WTC11 (cell line): ENCODE measurements around the gene PHF5A. TPM values are rescaled to one million over a fixed set of nuclear protein-coding genes. Genes with fewer than 3 reads are reported as not detected.

Source experiments
- ATAC-seq: fragments of 200-7000 bp; cut with Tn5 transposase; 2 replicates; pipeline ENCODE4 v1.10.0; 2021; ENCODE audit warnings: mild to moderate bottlenecking, moderate library complexity
- CTCF ChIA-PET: fragments of 300-600 bp; sonication (Branson Sonifier 250); formaldehyde crosslinking; loops from one replicate; lab custom pipeline; 2021; ENCODE audit warnings: antibody characterized with exemption; lab: Charles Lee
- POLR2A ChIA-PET: fragments of 350-600 bp; sonication (Branson Sonifier 250); formaldehyde crosslinking; loops from one replicate; lab custom pipeline; 2021; ENCODE audit warnings: antibody characterized with exemption; lab: Charles Lee
- DNase-seq: peaks from one replicate; pipeline ENCODE4 v3.0.0; 2021; ENCODE audit warnings: low spot score
- H3K27ac Mint-ChIP-seq: 2 replicates; pipeline ENCODE4 v1.8.0; 2021; ENCODE audit warnings: mixed read lengths
- H3K27me3 Mint-ChIP-seq: 2 replicates; pipeline ENCODE4 v1.8.0; 2021; ENCODE audit warnings: low read depth, mild to moderate bottlenecking, moderate library complexity, mixed read lengths
- H3K36me3 Mint-ChIP-seq: 2 replicates; pipeline ENCODE4 v1.8.0; 2021; ENCODE audit warnings: mixed read lengths
- H3K4me1 Mint-ChIP-seq: 2 replicates; pipeline ENCODE4 v1.8.0; 2022; ENCODE audit warnings: mixed read lengths
- H3K4me3 Mint-ChIP-seq: 2 replicates; pipeline ENCODE4 v1.8.0; 2021; ENCODE audit warnings: mild to moderate bottlenecking, moderate library complexity, mixed read lengths
- H3K9me3 Mint-ChIP-seq: 2 replicates; pipeline ENCODE4 v1.8.0; 2021; ENCODE audit warnings: mixed read lengths
- ATF2 ChIP-seq: sonication (generic); formaldehyde crosslinking; IDR thresholded peaks from 2 replicates; pipeline ENCODE4 v1.8.1; 2022; ENCODE audit warnings: low read depth, missing genetic modification reagents, borderline replicate concordance
- CREM ChIP-seq: sonication (generic); formaldehyde crosslinking; IDR thresholded peaks from 2 replicates; pipeline ENCODE4 v1.8.1; 2022; ENCODE audit warnings: mild to moderate bottlenecking, missing genetic modification reagents, moderate library complexity
- E2F1 ChIP-seq: sonication (generic); formaldehyde crosslinking; IDR thresholded peaks from 2 replicates; pipeline ENCODE4 v1.8.0; 2022; ENCODE audit warnings: mild to moderate bottlenecking, missing genetic modification reagents
- FOXJ3 ChIP-seq: sonication (generic); formaldehyde crosslinking; IDR thresholded peaks from 2 replicates; pipeline ENCODE4 v1.9.0; 2021; ENCODE audit warnings: missing genetic modification reagents, mild to moderate bottlenecking, borderline replicate concordance
- HMGXB4 ChIP-seq: sonication (generic); formaldehyde crosslinking; IDR thresholded peaks from 2 replicates; pipeline ENCODE4 v1.8.1; 2023; ENCODE audit warnings: mild to moderate bottlenecking, moderate library complexity, missing genetic modification reagents
- IRF2 ChIP-seq: sonication (generic); formaldehyde crosslinking; IDR thresholded peaks from 2 replicates; pipeline ENCODE4 v1.8.0; 2022; ENCODE audit warnings: low read depth, missing genetic modification reagents, borderline replicate concordance
- KAT7 ChIP-seq: sonication (generic); formaldehyde crosslinking; IDR thresholded peaks from 2 replicates; pipeline ENCODE4 v1.8.1; 2023; ENCODE audit warnings: missing genetic modification reagents, mild to moderate bottlenecking, borderline replicate concordance
- MXD4 ChIP-seq: fragments of 250-450 bp; sonication (Bioruptor Pico); IDR thresholded peaks from 2 replicates; pipeline ENCODE4 v1.8.0; 2021; ENCODE audit warnings: mild to moderate bottlenecking, moderate library complexity, borderline replicate concordance
- RELA ChIP-seq: sonication (generic); formaldehyde crosslinking; IDR thresholded peaks from 2 replicates; pipeline ENCODE4 v1.8.1; 2022; ENCODE audit warnings: missing genetic modification reagents, mild to moderate bottlenecking, borderline replicate concordance
- RORB ChIP-seq: fragments of 250-450 bp; sonication (Bioruptor Pico); IDR thresholded peaks from 2 replicates; pipeline ENCODE4 v1.9.0; 2021; ENCODE audit warnings: mild to moderate bottlenecking
- SMAD4 ChIP-seq: sonication (generic); formaldehyde crosslinking; IDR thresholded peaks from 2 replicates; pipeline ENCODE4 v1.8.0; 2022; ENCODE audit warnings: mild to moderate bottlenecking, missing genetic modification reagents
- SOX15 ChIP-seq: fragments of 250-450 bp; sonication (Bioruptor Pico); IDR thresholded peaks from 2 replicates; pipeline ENCODE4 v1.9.0; 2021; ENCODE audit warnings: mild to moderate bottlenecking
- TP53 ChIP-seq: sonication (generic); formaldehyde crosslinking; IDR thresholded peaks from 2 replicates; pipeline ENCODE4 v1.8.1; 2023; ENCODE audit warnings: mild to moderate bottlenecking, missing genetic modification reagents
- USF1 ChIP-seq: sonication (generic); formaldehyde crosslinking; IDR thresholded peaks from 2 replicates; pipeline ENCODE4 v1.8.0; 2022; ENCODE audit warnings: mild to moderate bottlenecking, missing genetic modification reagents
- USF2 ChIP-seq: sonication (generic); formaldehyde crosslinking; IDR thresholded peaks from 2 replicates; pipeline ENCODE4 v1.8.1; 2023; ENCODE audit warnings: mild to moderate bottlenecking, missing genetic modification reagents, moderate library complexity
- ZNF121 ChIP-seq: sonication (generic); formaldehyde crosslinking; IDR thresholded peaks from 2 replicates; pipeline ENCODE4 v1.8.0; 2023; ENCODE audit warnings: missing genetic modification reagents
- ZNF263 ChIP-seq: sonication (generic); formaldehyde crosslinking; IDR thresholded peaks from 2 replicates; pipeline ENCODE4 v1.8.1; 2022; ENCODE audit warnings: low read depth, mild to moderate bottlenecking, moderate library complexity, missing genetic modification reagents
- ZNF396 ChIP-seq: fragments of 250-450 bp; sonication (Bioruptor Pico); IDR thresholded peaks from 2 replicates; pipeline ENCODE4 v1.8.0; 2021; ENCODE audit warnings: mild to moderate bottlenecking, moderate library complexity, borderline replicate concordance
- ZNF532 ChIP-seq: fragments of 250-450 bp; sonication (Bioruptor Pico); IDR thresholded peaks from 2 replicates; pipeline ENCODE4 v1.9.0; 2021; ENCODE audit warnings: mild to moderate bottlenecking, borderline replicate concordance
- total RNA-seq: library from RNA; stranded (reverse); gene quantifications from 3 replicates; pipeline ENCODE4 v1.2.3, GENCODE V29; 2021

The PHF5A gene
- total RNA-seq, 1 experiment from 2014 or later = 93.1 TPM

- Mint-ChIP-seq H3K9me3 (no peaks in the 10 kb centered on the region), H3K4me3 (no peak overlapping the region), H3K4me1 (peaks cover 22% of the 10 kb centered on the region), H3K36me3 (peaks cover 23% of the 10 kb centered on the region; the same call in 1 of the 2 replicates), H3K27ac (no peak overlapping the region), H3K27me3 (no peaks in the 10 kb centered on the region)
- DNase-seq = no peak
- ATAC-seq = no peak
- ChIA-PET POLR2A (no interaction called here), CTCF (interaction anchor here (0.5 to 4.7 kb wide), 19 partner anchors 9 to 158 kb away, joined by 3 to 110 read pairs (median 7); partner anchors contain the start of genes ACO2, PHF5A, PMM1 and TEF)
- TF ChIP-seq ZNF532 (CRISPR knock-in tag) = no peak
- TF ChIP-seq ATF2 (CRISPR knock-in tag) = no peak
- no peak for TF ChIP-seq ZNF121 (CRISPR knock-in tag)
- TF ChIP-seq ZNF396 (CRISPR knock-in tag) = no peak
- no peak for TF ChIP-seq IRF2 (CRISPR knock-in tag)
- TF ChIP-seq CREM (CRISPR knock-in tag) = no peak
- no peak for TF ChIP-seq KAT7
- no peak for TF ChIP-seq E2F1
- no peak for TF ChIP-seq HMGXB4 (CRISPR knock-in tag)
- TF ChIP-seq RORB (CRISPR knock-in tag) = no peak
- no peak for TF ChIP-seq SMAD4
- TF ChIP-seq MXD4 = no peak
- TF ChIP-seq TP53 (CRISPR knock-in tag) = no peak
- no peak for TF ChIP-seq FOXJ3
- TF ChIP-seq, all 79 proteins: peak for 0
Observed at GRCh38 chr22:41516462-41516861, 48.0 kb upstream of the PHF5A start.

- ATAC-seq (no peak), DNase-seq (no peak)
- POLR2A ChIA-PET = interaction anchor here (0.9 to 1.0 kb wide), 2 partner anchors 65 to 109 kb away, joined by 3 read pairs; no protein-coding TSS in a partner anchor
- peaks cover 22% of the 10 kb centered on the region; the same call in 1 of the 2 replicates for H3K36me3 Mint-ChIP-seq
- H3K9me3 Mint-ChIP-seq = no peaks in the 10 kb centered on the region
- CTCF ChIA-PET = interaction anchor here (1.1 to 2.1 kb wide), 4 partner anchors 13 to 111 kb away, joined by 3 to 12 read pairs (median 7); no protein-coding TSS in a partner anchor
- no peaks in the 10 kb centered on the region for H3K27me3 Mint-ChIP-seq
- peak overlapping the region; percentile 19 for H3K4me3 Mint-ChIP-seq
- TF ChIP-seq USF1 = no peak
- no peak for TF ChIP-seq SOX15
- no peak for TF ChIP-seq RELA (CRISPR knock-in tag)
- TF ChIP-seq ZNF263 (CRISPR knock-in tag) = no peak
- no peak for TF ChIP-seq USF2 (CRISPR knock-in tag)
- peak overlapping the region; percentile 94 for H3K27ac Mint-ChIP-seq
- H3K4me1 Mint-ChIP-seq = peaks cover 22% of the 10 kb centered on the region
Observed at GRCh38 chr22:41513391-41513790, 44.9 kb upstream of the PHF5A start.
